ENCODE measurements around the gene NTF3.

DNA sequence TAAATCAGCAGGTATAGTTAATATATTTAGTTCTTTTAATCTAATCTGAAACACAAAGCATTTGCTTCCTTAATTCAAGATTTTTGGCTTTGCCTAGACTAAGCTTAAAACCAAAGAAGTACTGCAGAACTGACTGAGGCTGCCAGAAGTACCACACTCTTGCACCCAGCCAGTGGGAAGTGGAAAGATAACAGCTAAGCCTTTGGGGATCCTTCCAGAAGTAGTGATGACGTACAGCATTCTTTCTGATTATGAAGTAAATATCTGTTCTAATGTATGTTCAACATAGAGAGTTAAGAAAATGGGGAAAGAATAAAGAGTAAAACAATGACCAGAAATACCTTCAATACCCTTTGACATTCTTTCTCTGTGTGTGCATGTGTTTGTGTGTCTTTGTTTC lies 19.3 kb downstream of the NTF3 start:
- no peak for TF ChIP-seq POLR2A (IDR thresholded peaks at IDR 0.05)
- TF ChIP-seq, protein P1, sequence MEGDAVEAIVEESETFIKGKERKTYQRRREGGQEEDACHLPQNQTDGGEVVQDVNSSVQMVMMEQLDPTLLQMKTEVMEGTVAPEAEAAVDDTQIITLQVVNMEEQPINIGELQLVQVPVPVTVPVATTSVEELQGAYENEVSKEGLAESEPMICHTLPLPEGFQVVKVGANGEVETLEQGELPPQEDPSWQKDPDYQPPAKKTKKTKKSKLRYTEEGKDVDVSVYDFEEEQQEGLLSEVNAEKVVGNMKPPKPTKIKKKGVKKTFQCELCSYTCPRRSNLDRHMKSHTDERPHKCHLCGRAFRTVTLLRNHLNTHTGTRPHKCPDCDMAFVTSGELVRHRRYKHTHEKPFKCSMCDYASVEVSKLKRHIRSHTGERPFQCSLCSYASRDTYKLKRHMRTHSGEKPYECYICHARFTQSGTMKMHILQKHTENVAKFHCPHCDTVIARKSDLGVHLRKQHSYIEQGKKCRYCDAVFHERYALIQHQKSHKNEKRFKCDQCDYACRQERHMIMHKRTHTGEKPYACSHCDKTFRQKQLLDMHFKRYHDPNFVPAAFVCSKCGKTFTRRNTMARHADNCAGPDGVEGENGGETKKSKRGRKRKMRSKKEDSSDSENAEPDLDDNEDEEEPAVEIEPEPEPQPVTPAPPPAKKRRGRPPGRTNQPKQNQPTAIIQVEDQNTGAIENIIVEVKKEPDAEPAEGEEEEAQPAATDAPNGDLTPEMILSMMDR (IDR thresholded peaks at IDR 0.05) = no peak

Data from prostate gland (tissue), 2 donors.